ENCODE data around the gene ASAP2. TPM values are rescaled to one million over a fixed set of nuclear protein-coding genes. Genes with fewer than 3 reads are reported as not detected.

Gene ASAP2
- polyA plus RNA-seq, 1 donor, result 18.8 TPM

DNA sequence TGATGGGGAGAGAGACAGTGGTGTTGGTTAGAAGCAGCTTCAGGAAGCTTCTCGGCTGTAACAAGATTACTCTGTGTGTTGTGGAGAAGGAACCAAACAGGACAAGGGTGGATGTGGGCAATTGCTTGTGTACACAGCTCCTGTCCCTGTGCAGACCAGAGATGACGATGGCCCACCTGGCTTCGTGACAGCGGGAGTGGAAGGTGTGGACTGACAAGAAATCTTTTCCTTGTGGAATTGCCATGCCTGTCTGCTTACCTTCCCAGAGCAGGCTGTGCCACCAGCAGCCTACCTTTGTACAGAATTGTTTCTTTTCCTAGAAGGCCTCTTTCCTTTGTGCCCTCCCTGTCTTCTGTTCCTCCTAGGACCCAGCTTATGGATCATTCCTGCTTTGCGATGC is 122.9 kb downstream of the ASAP2 start:
- DNase-seq, result no peak

DNA sequence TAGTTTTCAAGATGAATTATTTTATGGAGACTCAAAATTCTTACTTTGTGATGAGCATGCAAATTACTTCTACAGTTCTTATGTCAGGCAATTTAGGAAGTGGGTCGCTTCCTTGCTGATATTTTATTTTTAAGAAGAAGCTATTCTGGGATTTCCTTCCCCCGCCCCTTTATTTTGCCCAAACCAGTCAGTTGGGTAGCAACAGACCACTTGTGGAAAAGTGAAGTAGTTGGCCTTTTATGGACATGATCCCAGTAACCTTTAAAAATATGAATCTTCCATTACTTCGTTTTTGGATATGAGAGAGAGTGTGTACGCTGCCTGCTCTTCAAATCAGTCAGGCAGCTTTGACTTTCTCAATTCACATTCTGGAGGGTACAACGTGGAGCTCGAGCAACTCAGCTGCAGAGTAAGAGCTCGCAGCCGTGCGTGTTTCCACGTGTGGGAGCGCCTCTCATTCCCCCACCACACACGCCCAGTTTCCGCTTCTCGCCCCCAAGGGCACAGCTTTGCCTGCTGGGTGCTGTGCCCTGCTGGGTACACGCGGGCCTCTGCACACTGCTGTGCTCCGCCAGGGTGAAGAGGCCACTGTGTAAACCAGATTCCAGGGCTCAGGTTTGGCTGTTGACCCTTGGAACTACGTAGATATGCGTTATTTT is 124.1 kb downstream of the ASAP2 start:
- DNase-seq, result peak; percentile 41

DNA sequence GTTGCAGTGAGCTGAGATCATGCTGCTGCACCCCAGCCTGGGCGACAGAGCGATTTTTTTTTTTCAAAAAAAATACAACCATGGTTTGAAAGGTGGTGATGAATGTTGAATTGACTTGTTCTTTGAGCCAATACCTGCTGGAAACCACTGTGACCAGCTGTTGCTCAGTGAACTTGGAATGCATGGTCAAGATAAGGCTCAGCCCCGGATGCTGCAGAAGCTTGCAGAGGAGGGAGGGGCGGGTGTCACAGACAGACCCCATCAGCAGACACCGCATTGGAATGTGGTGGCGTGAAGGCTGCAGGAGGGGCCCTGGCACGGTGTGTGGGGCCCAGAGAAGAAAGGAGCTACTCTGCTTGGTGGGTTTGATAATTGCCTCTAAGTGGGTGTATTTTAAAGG is 125.1 kb downstream of the ASAP2 start:
- DNase-seq, result no peak

DNA sequence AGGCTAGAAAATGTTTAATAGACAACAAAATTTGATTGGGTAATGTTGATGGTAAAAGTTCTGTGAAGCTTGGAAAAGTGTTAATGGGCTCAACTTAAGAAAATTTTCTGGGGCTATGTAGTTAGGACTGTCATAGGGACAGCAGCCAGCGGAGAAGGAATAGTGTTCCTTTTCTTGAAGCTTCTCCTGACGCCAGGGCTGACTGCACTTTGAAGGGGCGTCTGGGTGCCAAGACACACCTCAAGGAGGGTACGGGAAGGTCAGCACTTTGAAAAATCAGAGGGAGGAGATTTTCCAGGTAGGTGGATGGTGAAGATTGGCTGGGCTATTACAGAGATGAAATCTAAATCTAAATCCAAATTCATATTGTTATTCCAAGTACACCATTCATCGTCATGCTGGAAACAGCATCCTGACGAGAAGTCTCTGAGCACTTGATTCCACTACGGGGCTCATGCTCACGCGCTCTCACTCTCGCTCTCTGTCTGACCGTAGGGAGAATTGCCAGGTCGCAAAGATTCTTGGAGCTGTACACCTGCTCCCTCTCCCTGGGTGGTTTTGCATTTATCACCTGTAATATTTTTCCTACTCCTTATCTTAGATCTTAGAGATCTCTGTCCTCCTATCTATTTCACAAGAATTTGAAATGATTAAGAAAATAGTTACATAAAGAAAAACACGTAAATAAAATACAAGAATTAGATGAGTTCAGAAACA is 125.7 kb downstream of the ASAP2 start:
- DNase-seq, result no peak

DNA sequence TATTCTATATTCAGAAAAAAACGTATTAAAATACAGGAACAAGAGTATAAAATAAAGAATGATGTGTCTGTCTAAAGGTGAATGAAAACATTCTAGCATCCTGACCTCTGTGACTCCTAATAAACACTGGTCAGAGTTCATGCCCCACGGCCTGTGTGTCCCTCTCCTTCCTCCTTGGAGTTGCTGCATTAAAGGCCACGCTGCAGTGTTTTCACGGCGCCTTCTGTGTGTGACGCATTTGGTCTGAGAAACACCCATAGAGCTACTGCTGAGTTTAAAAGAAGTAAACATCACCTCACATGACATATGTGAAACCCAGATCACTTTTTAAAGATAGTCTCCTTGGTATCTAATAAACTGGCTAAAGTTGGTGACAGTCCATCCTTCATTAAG is 126.2 kb downstream of the ASAP2 start:
- no peak for DNase-seq

DNA sequence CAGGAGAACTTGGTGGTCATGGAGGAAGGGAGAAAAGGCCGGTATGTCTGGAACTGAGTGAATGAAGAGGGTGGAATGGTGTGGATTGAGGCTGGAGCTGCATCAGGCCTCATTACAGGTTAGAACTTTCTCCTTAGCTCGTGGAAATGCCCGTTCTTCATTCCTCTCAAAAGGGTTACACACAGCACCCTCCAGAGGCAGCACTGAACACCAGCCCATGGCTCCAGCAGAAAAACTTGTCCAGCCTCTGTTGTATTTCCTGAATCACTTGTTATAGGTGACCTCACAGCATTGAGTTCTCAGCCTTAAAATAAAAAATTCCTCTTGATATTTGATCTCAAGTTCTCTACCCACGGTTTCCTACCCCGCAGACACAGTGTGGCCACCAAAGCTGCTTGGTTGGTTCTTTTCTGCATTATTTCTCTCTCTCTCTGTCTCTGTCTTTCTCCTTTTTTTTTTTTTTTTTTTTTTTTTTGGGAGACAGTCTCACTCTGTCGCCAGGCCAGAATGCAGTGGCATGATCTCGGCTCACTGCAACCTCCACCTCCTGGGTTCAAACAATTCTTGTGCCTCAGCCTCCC is 127.1 kb downstream of the ASAP2 start:
- peak; percentile 46 for DNase-seq

DNA sequence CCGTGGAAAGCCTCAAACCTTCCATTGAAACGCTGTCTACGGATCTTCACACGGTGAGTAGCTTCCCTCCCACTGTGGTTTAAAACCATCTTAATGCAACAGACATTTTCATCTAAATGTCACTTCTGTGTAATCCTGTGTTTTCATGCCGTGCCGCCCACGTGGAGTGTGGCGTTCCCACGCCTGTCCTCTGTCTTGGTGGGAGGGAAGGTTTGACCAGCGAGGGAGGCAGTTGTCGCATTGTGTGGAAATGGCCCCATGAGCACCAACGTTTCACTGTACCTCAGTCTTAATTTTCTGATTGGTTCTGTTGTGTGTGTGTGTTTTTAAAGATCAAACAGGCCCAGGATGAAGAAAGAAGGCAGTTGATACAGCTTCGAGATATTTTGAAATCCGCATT is 128.1 kb downstream of the ASAP2 start:
- DNase-seq, result no peak

DNA sequence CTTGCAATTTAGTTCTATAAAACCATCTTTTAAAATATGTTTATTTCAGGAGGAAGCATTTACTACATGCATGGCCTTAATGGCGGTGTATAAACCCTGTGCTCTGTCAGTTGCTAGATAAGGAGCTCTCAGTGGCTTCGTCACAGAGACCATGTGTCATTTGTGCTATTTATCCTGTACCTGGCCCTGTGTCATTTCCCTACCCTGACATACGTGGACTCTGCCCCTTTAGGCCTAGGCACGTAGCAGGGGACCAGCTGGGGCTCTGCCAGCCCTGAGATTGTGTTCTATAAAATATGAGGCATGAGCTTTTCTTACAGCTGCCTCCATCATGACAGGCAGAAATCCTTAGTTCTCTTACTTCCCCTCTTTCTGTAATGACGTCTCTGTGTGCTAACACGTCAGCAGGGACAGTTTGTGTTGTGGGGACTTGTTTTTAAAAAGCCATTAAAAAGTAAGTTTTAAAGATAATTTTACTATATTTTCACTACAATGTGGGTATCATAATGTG is 128.8 kb downstream of the ASAP2 start:
- no peak for DNase-seq

DNA sequence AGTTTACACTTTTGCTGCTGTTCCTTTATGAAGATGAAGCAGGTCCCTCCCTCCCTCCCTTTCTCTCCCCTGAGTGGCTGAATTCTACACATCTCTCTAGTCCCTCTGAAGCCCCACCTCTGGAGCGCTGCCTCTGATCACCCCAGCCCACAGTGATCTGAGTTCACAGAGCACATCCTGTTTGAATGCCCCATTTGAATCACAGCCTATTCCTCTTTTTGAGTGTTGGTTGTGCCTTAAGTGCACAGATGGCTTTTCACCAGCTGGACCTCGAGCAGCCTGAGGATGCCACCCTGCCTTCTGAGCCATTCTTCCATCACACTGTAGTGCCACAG is 129.6 kb downstream of the ASAP2 start:
- no peak for DNase-seq

DNA sequence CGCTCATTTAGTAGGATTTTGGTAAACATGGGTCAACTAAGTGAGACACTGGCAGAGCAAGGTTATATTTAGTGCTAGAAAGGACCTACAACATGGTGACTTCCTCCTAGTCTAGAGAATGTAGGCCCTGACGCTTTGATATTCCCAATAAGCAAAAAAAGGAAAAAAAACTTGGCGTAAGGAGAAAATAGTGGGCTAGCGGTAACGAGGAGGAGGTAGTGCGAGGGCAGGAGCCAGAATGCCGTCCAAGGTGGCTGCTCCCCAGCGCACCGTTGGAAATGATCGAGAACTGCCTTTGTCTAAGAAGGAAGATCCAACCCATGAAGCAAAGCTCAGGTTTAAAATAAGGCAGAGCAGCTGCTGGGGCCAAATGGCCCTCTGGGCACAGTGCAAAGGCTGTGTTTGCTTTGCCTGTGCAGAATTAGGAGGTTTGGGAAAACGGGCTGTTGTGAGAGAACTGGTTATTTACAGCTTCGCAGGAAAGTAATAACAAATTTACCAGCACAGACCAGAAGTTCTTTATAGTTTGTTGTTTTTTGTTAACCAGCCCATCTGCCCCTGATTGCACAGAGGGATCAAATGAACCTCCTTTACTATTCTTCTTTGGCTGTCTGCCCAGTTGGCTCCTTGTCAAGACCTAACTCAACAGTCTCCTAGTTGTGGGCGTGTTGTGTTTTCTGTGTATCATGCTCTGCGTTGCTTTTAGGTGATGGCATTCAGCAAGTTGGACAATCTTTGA is 130.1 kb downstream of the ASAP2 start:
- DNase-seq, result peak; percentile 54

DNA sequence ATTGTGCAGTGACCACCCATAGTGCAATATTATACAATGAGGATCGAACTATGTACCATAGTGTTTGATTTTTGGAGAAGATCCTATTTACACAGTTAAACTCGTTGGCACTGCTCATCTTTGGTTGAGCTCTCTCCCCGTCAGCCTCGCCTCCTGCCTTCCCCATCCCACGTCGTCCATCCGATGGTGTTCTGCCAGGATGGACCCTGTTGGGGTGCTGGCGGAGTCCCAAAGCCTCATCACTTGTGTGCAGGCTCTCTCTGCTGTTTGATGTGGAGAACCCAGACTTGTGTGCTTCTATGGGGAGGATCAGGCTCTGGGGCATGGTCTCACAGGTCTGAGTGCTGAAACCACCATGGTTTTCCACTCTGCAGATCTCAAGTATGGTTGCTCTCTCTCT is 131.3 kb downstream of the ASAP2 start:
- no peak for DNase-seq

DNA sequence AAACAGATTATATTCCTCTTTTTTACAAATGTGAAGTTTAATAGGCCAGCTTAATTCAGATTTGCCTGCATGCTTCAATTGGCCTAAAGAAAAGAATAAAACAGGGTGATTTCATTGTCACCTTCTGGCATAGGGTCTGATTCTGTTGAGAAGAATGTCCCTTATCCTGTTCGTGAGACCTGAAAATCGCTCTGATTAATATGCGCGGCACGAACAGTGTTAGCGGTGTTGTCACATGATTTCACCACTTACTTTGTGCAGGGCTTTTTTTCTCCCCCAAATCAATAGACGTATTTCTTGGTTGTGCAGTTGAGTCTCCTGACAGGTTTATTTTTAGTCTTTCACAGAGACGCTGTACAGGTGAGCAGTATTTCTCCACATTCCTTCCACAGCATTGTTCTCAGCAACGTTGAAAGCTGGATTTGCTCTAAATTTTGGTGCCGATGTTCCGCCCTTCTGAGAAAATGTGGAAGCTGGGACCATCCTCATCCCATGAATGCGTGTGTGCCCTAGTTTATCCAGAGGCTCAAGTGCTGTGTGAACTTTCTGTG is 134.8 kb downstream of the ASAP2 start:
- DNase-seq, result no peak

DNA sequence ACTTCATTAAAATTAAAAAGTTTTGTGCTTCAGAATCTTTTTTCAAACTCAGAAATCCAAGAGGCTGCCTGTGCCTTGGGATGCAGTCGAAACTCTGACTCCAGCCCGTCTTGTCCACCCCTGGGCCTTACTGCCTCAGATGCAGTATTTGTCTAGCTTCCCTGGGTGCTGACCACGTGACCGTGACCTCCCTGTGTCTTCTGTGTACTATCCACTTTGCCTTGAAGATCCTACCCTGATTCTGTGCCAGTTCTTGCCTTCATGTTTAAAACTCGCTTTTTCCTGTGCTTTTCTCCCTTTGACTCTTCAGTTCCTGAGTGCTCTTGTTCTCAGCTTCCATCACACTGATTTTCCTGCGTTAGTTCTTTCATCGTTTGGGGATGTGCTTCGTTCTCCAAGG is 136.0 kb downstream of the ASAP2 start:
- DNase-seq, result no peak

DNA sequence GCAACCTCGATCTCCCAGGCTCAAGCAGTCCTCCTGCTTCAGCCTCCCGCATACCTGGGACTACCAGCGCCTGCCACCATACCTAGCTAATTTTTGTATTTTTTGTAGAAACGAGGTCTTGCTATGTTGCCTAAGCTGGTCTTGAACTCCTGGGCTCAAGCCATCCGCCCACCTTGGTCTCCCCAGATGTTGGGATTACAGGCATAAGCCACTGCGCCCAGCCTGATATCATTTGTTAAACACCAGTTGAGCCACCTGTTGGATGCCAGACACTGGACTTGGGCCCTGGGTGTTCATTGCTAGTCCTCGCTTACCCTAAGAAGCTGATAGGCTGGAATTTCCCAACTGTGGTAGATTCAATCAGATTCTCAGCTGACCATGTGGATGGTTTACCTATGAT is 136.9 kb downstream of the ASAP2 start:
- no peak for DNase-seq

DNA sequence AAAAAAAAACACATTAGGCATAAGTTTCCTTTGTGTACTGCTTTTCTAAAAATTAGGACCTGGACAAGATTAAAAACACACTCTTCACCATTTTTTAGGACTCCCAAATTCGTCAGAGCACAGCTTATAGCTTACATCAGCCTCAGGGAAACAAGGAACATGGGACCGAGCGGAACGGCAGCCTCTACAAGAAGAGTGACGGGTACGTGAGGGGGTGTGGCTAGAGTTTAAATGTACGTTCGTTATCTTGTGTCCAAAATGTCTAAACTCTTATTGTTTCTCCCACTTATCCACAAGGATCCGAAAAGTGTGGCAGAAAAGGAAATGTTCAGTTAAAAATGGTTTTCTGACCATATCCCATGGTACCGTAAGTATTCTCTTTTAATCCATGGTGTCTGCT is 137.8 kb downstream of the ASAP2 start:
- no peak for DNase-seq

DNA sequence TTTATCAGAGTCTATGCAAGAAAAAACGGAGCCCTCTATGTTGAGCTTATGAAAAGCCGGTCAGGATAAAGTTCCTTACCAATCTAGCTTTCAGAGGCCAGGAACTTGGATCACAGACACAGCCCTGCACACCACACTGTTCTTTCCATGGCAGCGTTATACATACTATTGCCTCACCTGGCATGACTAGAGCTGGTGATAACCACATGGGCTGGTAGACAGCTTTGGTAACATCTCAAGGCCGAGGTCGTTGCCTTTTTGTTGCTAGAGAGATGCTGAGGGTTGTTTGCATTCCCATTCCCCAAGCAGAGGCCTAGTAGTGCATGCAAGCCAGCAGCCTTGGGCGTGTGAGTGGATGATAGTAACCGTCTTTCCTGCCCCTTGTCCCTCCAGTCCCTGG is 138.7 kb downstream of the ASAP2 start:
- DNase-seq, result no peak

DNA sequence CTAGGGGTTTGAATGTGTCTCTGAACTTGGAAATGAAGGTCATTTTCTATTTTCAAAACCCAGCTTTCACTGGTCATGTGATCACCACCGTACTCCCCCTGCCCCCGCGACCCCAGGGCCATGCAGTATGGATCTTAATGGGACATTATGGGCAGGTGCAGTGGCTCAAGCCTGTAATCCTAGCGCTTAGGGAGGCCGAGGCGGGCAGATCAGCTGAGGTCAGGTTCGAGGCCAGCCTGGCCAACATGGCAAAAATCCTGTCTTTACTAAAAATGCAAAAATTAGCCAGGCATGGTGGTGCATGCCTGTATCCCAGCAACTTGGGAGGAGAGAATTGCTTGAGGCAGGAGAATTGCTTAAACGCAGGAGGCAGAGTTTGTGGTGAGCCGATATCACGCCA is 139.4 kb downstream of the ASAP2 start:
- DNase-seq, result no peak

DNA sequence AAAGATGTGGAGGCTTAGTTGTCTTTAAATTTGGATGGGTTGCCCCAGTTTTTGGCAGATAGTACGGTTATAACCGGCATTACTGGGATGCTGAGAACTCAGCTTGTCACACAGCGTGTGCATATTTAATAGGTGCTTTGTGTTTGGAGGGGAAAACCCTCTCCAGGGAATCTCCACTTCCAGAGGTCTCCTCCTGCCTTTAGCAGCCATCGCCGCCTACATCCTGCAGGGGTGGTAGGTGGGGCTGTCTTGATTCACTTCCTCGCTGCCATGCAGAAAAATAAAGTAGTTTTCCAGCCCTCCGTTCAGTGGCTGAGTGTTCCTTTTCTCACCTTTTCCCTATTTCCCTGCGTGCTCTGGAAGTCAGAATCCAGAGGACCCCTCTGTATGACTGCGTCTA is 140.3 kb downstream of the ASAP2 start:
- DNase-seq, result no peak

DNA sequence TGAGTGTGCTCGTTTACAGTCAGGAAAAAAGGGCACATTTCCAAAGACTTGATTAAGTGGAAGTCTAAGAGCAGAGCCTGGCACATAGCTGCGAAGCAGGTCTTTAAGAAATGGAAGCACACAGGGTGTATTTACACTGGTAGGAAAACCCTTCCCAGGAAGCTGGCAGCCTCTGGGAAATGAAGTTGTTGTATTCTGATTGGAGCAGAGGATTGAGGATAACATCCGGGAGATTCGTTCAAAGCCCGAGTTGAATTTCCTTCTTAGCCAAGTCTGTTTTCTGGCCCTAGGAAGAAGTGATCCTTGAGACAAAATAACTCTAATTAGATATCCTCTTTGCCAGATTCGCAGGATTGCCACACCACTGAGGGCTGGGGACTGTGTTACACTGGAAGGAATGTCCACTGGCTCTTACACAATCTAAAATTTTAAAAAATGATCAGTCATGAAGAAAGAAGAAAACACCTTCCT is 140.8 kb downstream of the ASAP2 start:
- peak; percentile 27 for DNase-seq

DNA sequence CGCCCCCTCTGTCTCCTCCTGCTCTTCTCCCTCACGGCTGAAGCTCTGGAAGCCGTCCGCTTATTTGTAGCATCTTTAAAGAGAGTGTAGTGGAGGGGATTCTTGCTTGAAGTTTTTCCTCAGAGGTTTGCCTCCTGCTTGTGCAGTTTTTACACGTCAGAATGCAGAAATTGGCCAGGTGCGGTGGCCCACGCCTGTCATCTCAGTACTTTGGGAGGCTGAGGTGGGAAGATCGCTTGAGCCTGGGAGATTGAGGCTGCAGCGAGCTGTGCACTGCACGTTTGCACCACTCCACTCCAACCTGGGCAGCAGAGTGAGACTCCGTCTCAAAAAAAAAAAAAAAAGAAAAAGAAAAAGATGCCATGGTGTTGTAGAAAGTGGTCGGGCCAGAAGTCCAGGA is 147.7 kb downstream of the ASAP2 start:
- DNase-seq, result no peak

DNA sequence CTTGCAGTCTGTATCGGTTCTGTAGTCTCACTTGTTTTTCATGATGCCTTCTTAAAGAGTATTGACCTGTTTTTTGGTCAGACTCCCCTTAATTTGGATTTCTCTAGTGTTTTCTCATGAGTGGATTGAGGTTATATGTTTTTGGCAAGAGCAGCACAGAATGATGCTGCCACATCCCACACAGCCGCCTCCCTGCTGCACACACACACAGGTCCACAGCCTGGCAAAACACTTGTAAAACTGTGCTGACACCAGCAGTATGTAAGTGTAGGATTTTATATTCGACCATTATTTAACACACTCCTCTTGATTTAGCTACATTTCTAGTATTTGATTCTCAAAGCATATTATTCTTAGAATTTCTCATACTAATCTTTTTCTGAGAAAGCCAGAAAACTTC is 148.7 kb downstream of the ASAP2 start:
- no peak for DNase-seq

DNA sequence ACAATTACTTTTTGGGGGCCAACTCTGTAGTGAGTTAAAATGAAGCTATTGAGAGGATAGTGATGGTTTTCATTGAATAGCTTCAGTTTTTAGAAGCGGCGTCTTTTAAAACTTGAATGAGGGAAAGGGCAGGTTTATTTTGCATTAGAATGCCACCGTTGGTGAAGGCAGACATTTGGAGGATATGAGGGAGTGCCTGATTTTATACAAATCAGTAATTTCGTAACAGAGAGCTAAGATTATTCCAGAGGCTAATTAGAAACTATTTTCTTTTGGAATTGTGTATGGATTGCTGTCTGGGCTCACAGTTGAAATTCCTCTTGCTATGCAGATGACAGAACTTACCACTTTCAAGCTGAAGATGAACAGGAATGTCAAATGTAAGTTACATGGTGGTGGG is 149.1 kb downstream of the ASAP2 start:
- DNase-seq, result no peak

DNA sequence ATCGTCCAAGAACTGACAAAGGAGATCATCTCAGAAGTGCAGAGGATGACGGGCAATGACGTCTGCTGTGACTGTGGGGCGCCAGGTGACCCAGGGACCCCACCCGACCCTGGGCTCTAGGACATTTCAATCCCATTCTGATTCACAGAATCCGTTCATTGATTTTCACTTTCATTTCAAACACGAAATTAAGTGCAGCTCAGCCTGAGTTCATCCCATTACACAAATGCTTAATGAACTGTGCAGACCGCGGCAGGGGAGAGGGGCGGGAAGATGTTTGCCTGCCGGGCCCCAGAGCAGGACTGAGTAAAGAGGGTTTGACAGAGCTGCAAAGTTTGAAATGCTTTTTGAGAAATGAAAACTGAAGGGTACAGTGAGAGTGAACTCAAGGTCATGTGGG is 149.6 kb downstream of the ASAP2 start:
- DNase-seq, result no peak

Measured in hindlimb muscle (tissue), 1 donor.